GM04503 (cell line): Measurements from ENCODE around the gene AUTS2.

Experiments used
- DNase-seq: peaks from one replicate; pipeline ENCODE4 v3.0.0-alpha.2; 2012; ENCODE audit warnings: low read depth

Gene AUTS2

GRCh38 chr7:70505468-70505867 lies 907.2 kb downstream of the AUTS2 start:
- no peak for DNase-seq

GRCh38 chr7:70505886-70506285 lies 907.6 kb downstream of the AUTS2 start:
- no peak for DNase-seq

- DNase-seq: no peak
These were observed 908.2 kb downstream of the AUTS2 start for GRCh38 chr7:70506434-70506833.

- DNase-seq: no peak
These were observed 913.9 kb downstream of the AUTS2 start for GRCh38 chr7:70512144-70512543.

GRCh38 chr7:70512761-70513160 lies 914.5 kb downstream of the AUTS2 start:
- no peak for DNase-seq

- DNase-seq: no peak
These were observed 922.3 kb downstream of the AUTS2 start for GRCh38 chr7:70520611-70521010.

- DNase-seq: no peak
These were observed 925.1 kb downstream of the AUTS2 start for GRCh38 chr7:70523249-70523988.

GRCh38 chr7:70523989-70524351 lies 925.7 kb downstream of the AUTS2 start:
- no peak for DNase-seq

GRCh38 chr7:70525991-70526390 lies 927.7 kb downstream of the AUTS2 start:
- DNase-seq: no peak

GRCh38 chr7:70527520-70528115 lies 929.3 kb downstream of the AUTS2 start:
- DNase-seq: no peak

- DNase-seq: no peak
These were observed 931.2 kb downstream of the AUTS2 start for GRCh38 chr7:70529436-70529835.

- DNase-seq: no peak
These were observed 931.8 kb downstream of the AUTS2 start for GRCh38 chr7:70529914-70530585.

GRCh38 chr7:70533614-70534013 lies 935.3 kb downstream of the AUTS2 start:
- DNase-seq: no peak

GRCh38 chr7:70539205-70539604 lies 940.9 kb downstream of the AUTS2 start:
- DNase-seq: no peak

GRCh38 chr7:70539617-70540016 lies 941.3 kb downstream of the AUTS2 start:
- no peak for DNase-seq

- no peak for DNase-seq
These were observed 942.4 kb downstream of the AUTS2 start for GRCh38 chr7:70540641-70541040.

GRCh38 chr7:70542750-70543376 lies 944.6 kb downstream of the AUTS2 start:
- DNase-seq: peak; percentile 8

GRCh38 chr7:70544016-70544415 lies 945.7 kb downstream of the AUTS2 start:
- no peak for DNase-seq

GRCh38 chr7:70545214-70545613 lies 946.9 kb downstream of the AUTS2 start:
- no peak for DNase-seq

- DNase-seq: no peak
These were observed 953.9 kb downstream of the AUTS2 start for GRCh38 chr7:70552141-70552540.

- DNase-seq: no peak
These were observed 955.1 kb downstream of the AUTS2 start for GRCh38 chr7:70553364-70553763.

GRCh38 chr7:70554646-70555045 lies 956.4 kb downstream of the AUTS2 start:
- no peak for DNase-seq

- no peak for DNase-seq
These were observed 958.5 kb downstream of the AUTS2 start for GRCh38 chr7:70556761-70557160.
